WTC11 (cell line): ENCODE measurements around the gene GPC6. TPM values are rescaled to one million over a fixed set of nuclear protein-coding genes. Genes with fewer than 3 reads are reported as not detected.

Experiments used
- ATAC-seq: fragments of 200-7000 bp; cut with Tn5 transposase; 2 replicates; pipeline ENCODE4 v1.10.0; 2021; ENCODE audit warnings: mild to moderate bottlenecking, moderate library complexity
- CTCF ChIA-PET: fragments of 300-600 bp; sonication (Branson Sonifier 250); formaldehyde crosslinking; loops from one replicate; lab custom pipeline; 2021; ENCODE audit warnings: antibody characterized with exemption; lab: Charles Lee
- POLR2A ChIA-PET: fragments of 350-600 bp; sonication (Branson Sonifier 250); formaldehyde crosslinking; loops from one replicate; lab custom pipeline; 2021; ENCODE audit warnings: antibody characterized with exemption; lab: Charles Lee
- DNase-seq: peaks from one replicate; pipeline ENCODE4 v3.0.0; 2021; ENCODE audit warnings: low spot score
- H3K27ac Mint-ChIP-seq: 2 replicates; pipeline ENCODE4 v1.8.0; 2021; ENCODE audit warnings: mixed read lengths
- H3K27me3 Mint-ChIP-seq: 2 replicates; pipeline ENCODE4 v1.8.0; 2021; ENCODE audit warnings: low read depth, mild to moderate bottlenecking, moderate library complexity, mixed read lengths
- H3K36me3 Mint-ChIP-seq: 2 replicates; pipeline ENCODE4 v1.8.0; 2021; ENCODE audit warnings: mixed read lengths
- H3K4me1 Mint-ChIP-seq: 2 replicates; pipeline ENCODE4 v1.8.0; 2022; ENCODE audit warnings: mixed read lengths
- H3K4me3 Mint-ChIP-seq: 2 replicates; pipeline ENCODE4 v1.8.0; 2021; ENCODE audit warnings: mild to moderate bottlenecking, moderate library complexity, mixed read lengths
- H3K9me3 Mint-ChIP-seq: 2 replicates; pipeline ENCODE4 v1.8.0; 2021; ENCODE audit warnings: mixed read lengths
- AFF4 ChIP-seq: sonication (generic); formaldehyde crosslinking; IDR thresholded peaks from 2 replicates; pipeline ENCODE4 v1.8.1; 2023; ENCODE audit warnings: mild to moderate bottlenecking, missing genetic modification reagents, borderline replicate concordance
- ARID4B ChIP-seq: sonication (generic); formaldehyde crosslinking; IDR thresholded peaks from 2 replicates; pipeline ENCODE4 v1.8.0; 2023; ENCODE audit warnings: missing genetic modification reagents, mild to moderate bottlenecking, borderline replicate concordance
- CBFB ChIP-seq: sonication (generic); formaldehyde crosslinking; IDR thresholded peaks from 2 replicates; pipeline ENCODE4 v1.8.1; 2022; ENCODE audit warnings: mild to moderate bottlenecking, low read depth, missing genetic modification reagents
- FOXP4 ChIP-seq: sonication (generic); formaldehyde crosslinking; IDR thresholded peaks from 2 replicates; pipeline ENCODE4 v1.8.0; 2022; ENCODE audit warnings: mild to moderate bottlenecking, missing genetic modification reagents
- JUN ChIP-seq: sonication (generic); formaldehyde crosslinking; IDR thresholded peaks from 2 replicates; pipeline ENCODE4 v1.8.0; 2023; ENCODE audit warnings: mild to moderate bottlenecking, missing genetic modification reagents
- SMAD3 ChIP-seq: sonication (generic); formaldehyde crosslinking; IDR thresholded peaks from 2 replicates; pipeline ENCODE4 v1.8.0; 2022; ENCODE audit warnings: missing genetic modification reagents, mild to moderate bottlenecking, borderline replicate concordance
- TCF7 ChIP-seq: sonication (generic); formaldehyde crosslinking; IDR thresholded peaks from 2 replicates; pipeline ENCODE4 v1.8.0; 2022; ENCODE audit warnings: mild to moderate bottlenecking, low read depth, missing genetic modification reagents, moderate library complexity
- ZBTB21 ChIP-seq: sonication (generic); formaldehyde crosslinking; IDR thresholded peaks from 2 replicates; pipeline ENCODE4 v1.8.1; 2023; ENCODE audit warnings: mild to moderate bottlenecking, missing genetic modification reagents, borderline replicate concordance
- ZNF219 ChIP-seq: sonication (generic); formaldehyde crosslinking; IDR thresholded peaks from 2 replicates; pipeline ENCODE4 v1.8.0; 2023; ENCODE audit warnings: missing genetic modification reagents, mild to moderate bottlenecking, borderline replicate concordance
- ZNF263 ChIP-seq: sonication (generic); formaldehyde crosslinking; IDR thresholded peaks from 2 replicates; pipeline ENCODE4 v1.8.1; 2022; ENCODE audit warnings: low read depth, mild to moderate bottlenecking, moderate library complexity, missing genetic modification reagents
- ZNF425 ChIP-seq: fragments of 250-450 bp; sonication (Bioruptor Pico); conservative IDR thresholded peaks from 2 replicates; pipeline ENCODE4 v1.9.0; 2021; ENCODE audit warnings: mild to moderate bottlenecking
- total RNA-seq: library from RNA; stranded (reverse); gene quantifications from 3 replicates; pipeline ENCODE4 v1.2.3, GENCODE V29; 2021

Gene GPC6
- total RNA-seq, 1 experiment from 2014 or later: 19.5 TPM

GRCh38 chr13:94090773-94091480 is 864.3 kb downstream of the GPC6 start:
- Mint-ChIP-seq H3K4me3 (no peak overlapping the region), H3K9me3 (peaks cover 17% of the 10 kb centered on the region), H3K4me1 (no peaks in the 10 kb centered on the region), H3K27me3 (no peaks in the 10 kb centered on the region), H3K36me3 (peaks cover 4% of the 10 kb centered on the region), H3K27ac (no peak overlapping the region)
- ATAC-seq (no peak), DNase-seq (no peak)
- TF ChIP-seq AFF4 (CRISPR knock-in tag) (no peak), CBFB (CRISPR knock-in tag) (no peak), ZNF263 (CRISPR knock-in tag) (no peak), FOXP4 (CRISPR knock-in tag) (no peak), TCF7 (CRISPR knock-in tag) (no peak)
- POLR2A ChIA-PET: no interaction called here
- CTCF ChIA-PET: no interaction called here

- Mint-ChIP-seq H3K4me1 (no peaks in the 10 kb centered on the region), H3K9me3 (peaks cover 17% of the 10 kb centered on the region), H3K4me3 (no peak overlapping the region), H3K27me3 (no peaks in the 10 kb centered on the region), H3K36me3 (peaks cover 4% of the 10 kb centered on the region), H3K27ac (no peak overlapping the region)
- TF ChIP-seq ZNF219 (CRISPR knock-in tag): no peak
- TF ChIP-seq SMAD3: no peak
- CTCF ChIA-PET: no interaction called here
- no peak for DNase-seq
- no peak for ATAC-seq
- POLR2A ChIA-PET: no interaction called here
These were observed 867.2 kb downstream of the GPC6 start for GRCh38 chr13:94093652-94094315.

GRCh38 chr13:94109715-94110374 is 883.2 kb downstream of the GPC6 start:
- Mint-ChIP-seq H3K27ac (no peak overlapping the region), H3K4me3 (no peak overlapping the region), H3K36me3 (no peaks in the 10 kb centered on the region), H3K4me1 (peaks cover 18% of the 10 kb centered on the region), H3K27me3 (no peaks in the 10 kb centered on the region; the same call in 1 of the 2 replicates), H3K9me3 (peaks cover 4% of the 10 kb centered on the region)
- POLR2A ChIA-PET: no interaction called here
- DNase-seq (no peak), ATAC-seq (no peak)
- CTCF ChIA-PET: no interaction called here
- TF ChIP-seq ARID4B (CRISPR knock-in tag) (no peak), ZNF425 (CRISPR knock-in tag) (no peak), AFF4 (CRISPR knock-in tag) (no peak), JUN (CRISPR knock-in tag) (no peak), ZBTB21 (no peak)
